HFFc6 (cell line): ENCODE measurements around the gene ANKZF1. TPM values are rescaled to one million over a fixed set of nuclear protein-coding genes. Genes with fewer than 3 reads are reported as not detected.

ENCODE experiments used
- DNase-seq: peaks from one replicate; pipeline ENCODE4 v3.0.0-alpha.2; 2018
- H3K27ac Mint-ChIP-seq: 2 replicates; pipeline ENCODE4 v1.8.0; 2020; ENCODE audit warnings: mild to moderate bottlenecking, mixed read lengths
- H3K27me3 Mint-ChIP-seq: 2 replicates; pipeline ENCODE4 v1.8.0; 2021; ENCODE audit warnings: mild to moderate bottlenecking, moderate library complexity, mixed read lengths; ENCODE audit not compliant: insufficient read depth
- H3K36me3 Mint-ChIP-seq: 2 replicates; pipeline ENCODE4 v1.8.0; 2021; ENCODE audit warnings: low read depth, mixed read lengths
- H3K4me1 Mint-ChIP-seq: 2 replicates; pipeline ENCODE4 v1.8.0; 2020; ENCODE audit warnings: low read depth, mixed read lengths
- H3K4me3 Mint-ChIP-seq: 2 replicates; pipeline ENCODE4 v1.8.0; 2020; ENCODE audit warnings: mild to moderate bottlenecking, moderate library complexity, mixed read lengths
- H3K9me3 Mint-ChIP-seq: 2 replicates; pipeline ENCODE4 v1.8.0; 2020; ENCODE audit warnings: mild to moderate bottlenecking, mixed read lengths
- total RNA-seq, 6 experiments: library from RNA; stranded (reverse); fragmentation: NEBNext Ultra II Directional; extraction: Animal tissue kit (Norgen Biotek cat#: 25700); gene quantifications; 2 replicates in 1 of 6; 3 replicates in 5 of 6; pipeline ENCODE4 v1.2.3, GENCODE V29; 2021
- TF ChIP-seq, protein P1 (sequence below): fragments of 200-600 bp; sonication (generic); IDR thresholded peaks from 2 replicates; pipeline ENCODE4 v1.5.0; 2021; ENCODE audit warnings: antibody characterized with exemption, mild to moderate bottlenecking

The ANKZF1 gene
- total RNA-seq, 6 experiments from 2014 or later: 11.7 to 18.9 (median 15.4) TPM

GRCh38 chr2:219248845-219249202 lies 19.2 kb downstream of the ANKZF1 start:
- peak overlapping the region; percentile 96 for H3K27ac Mint-ChIP-seq
- H3K27me3 Mint-ChIP-seq: peaks cover 3% of the 10 kb centered on the region
- TF ChIP-seq, protein P1, sequence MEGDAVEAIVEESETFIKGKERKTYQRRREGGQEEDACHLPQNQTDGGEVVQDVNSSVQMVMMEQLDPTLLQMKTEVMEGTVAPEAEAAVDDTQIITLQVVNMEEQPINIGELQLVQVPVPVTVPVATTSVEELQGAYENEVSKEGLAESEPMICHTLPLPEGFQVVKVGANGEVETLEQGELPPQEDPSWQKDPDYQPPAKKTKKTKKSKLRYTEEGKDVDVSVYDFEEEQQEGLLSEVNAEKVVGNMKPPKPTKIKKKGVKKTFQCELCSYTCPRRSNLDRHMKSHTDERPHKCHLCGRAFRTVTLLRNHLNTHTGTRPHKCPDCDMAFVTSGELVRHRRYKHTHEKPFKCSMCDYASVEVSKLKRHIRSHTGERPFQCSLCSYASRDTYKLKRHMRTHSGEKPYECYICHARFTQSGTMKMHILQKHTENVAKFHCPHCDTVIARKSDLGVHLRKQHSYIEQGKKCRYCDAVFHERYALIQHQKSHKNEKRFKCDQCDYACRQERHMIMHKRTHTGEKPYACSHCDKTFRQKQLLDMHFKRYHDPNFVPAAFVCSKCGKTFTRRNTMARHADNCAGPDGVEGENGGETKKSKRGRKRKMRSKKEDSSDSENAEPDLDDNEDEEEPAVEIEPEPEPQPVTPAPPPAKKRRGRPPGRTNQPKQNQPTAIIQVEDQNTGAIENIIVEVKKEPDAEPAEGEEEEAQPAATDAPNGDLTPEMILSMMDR: no peak
- H3K9me3 Mint-ChIP-seq: no peaks in the 10 kb centered on the region
- H3K4me1 Mint-ChIP-seq: peaks cover 57% of the 10 kb centered on the region
- H3K36me3 Mint-ChIP-seq: peaks cover 15% of the 10 kb centered on the region; the same call in 1 of the 2 replicates
- peak overlapping the region; percentile 44 for H3K4me3 Mint-ChIP-seq
- no peak for DNase-seq

GRCh38 chr2:219249203-219249980 lies 19.8 kb downstream of the ANKZF1 start:
- peaks cover 56% of the 10 kb centered on the region for H3K4me1 Mint-ChIP-seq
- H3K4me3 Mint-ChIP-seq: peak overlapping the region; percentile 44
- H3K36me3 Mint-ChIP-seq: peaks cover 15% of the 10 kb centered on the region; the same call in 1 of the 2 replicates

GRCh38 chr2:219250049-219250781 lies 20.6 kb downstream of the ANKZF1 start:
- Mint-ChIP-seq H3K4me3 (peak overlapping the region; percentile 44), H3K27me3 (peaks cover 6% of the 10 kb centered on the region), H3K27ac (peak overlapping the region; percentile 96), H3K4me1 (peaks cover 58% of the 10 kb centered on the region), H3K36me3 (peaks cover 15% of the 10 kb centered on the region; the same call in 1 of the 2 replicates), H3K9me3 (no peaks in the 10 kb centered on the region)
- TF ChIP-seq, protein P1: no peak
- DNase-seq: no peak

More at GRCh38 chr2:219249203-219249980, 19.8 kb downstream of the ANKZF1 start:
- DNase-seq: peak; percentile 68
- Mint-ChIP-seq H3K27me3 (peaks cover 3% of the 10 kb centered on the region), H3K9me3 (no peaks in the 10 kb centered on the region), H3K27ac (peak overlapping the region; percentile 96)
- TF ChIP-seq, protein P1: no peak

- peaks cover 54% of the 10 kb centered on the region for H3K4me1 Mint-ChIP-seq
Measured at GRCh38 chr2:219251656-219252055, 22.1 kb downstream of the ANKZF1 start.

DNA sequence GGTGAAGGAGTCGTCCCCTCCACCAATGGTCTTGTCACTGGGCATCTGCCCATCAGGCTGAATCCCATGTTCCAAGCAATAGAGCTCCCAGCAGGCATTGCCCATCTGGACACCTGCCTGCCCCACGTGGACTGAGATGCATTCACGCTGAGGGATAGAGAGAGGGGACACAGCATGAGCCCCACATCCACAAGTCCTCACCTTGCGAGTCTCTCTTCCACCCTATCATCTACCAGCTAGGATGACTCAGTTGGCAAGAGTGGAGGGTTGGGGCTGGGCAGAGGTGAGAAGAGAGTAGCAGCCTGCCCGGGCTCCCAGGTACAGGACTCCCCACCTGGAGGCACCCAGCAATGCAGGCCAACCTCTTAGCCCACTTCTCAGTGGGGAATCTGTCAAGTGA lies 22.5 kb downstream of the ANKZF1 start:
- Mint-ChIP-seq H3K27ac (peak overlapping the region; percentile 83), H3K36me3 (peaks cover 15% of the 10 kb centered on the region; the same call in 1 of the 2 replicates), H3K4me3 (peak overlapping the region; percentile 91), H3K27me3 (peaks cover 10% of the 10 kb centered on the region), H3K4me1 (peaks cover 54% of the 10 kb centered on the region), H3K9me3 (no peaks in the 10 kb centered on the region)
- DNase-seq: no peak
- TF ChIP-seq, protein P1: no peak

More at GRCh38 chr2:219251656-219252055, 22.1 kb downstream of the ANKZF1 start:
- Mint-ChIP-seq H3K27me3 (peaks cover 9% of the 10 kb centered on the region), H3K9me3 (no peaks in the 10 kb centered on the region), H3K27ac (peak overlapping the region; percentile 83), H3K36me3 (peaks cover 15% of the 10 kb centered on the region; the same call in 1 of the 2 replicates), H3K4me3 (peak overlapping the region; percentile 47)
- TF ChIP-seq, protein P1: no peak
- no peak for DNase-seq
